WTC11 (cell line): ENCODE data around the gene SNHG17.

Experiments
- E2F1 ChIP-seq: sonication (generic); formaldehyde crosslinking; IDR thresholded peaks from 2 replicates; pipeline ENCODE4 v1.8.0; 2022; ENCODE audit warnings: mild to moderate bottlenecking, missing genetic modification reagents
- ETV6 ChIP-seq: sonication (generic); formaldehyde crosslinking; IDR thresholded peaks from 2 replicates; pipeline ENCODE4 v1.8.1; 2022; ENCODE audit warnings: mild to moderate bottlenecking, missing genetic modification reagents
- FOXJ3 ChIP-seq: sonication (generic); formaldehyde crosslinking; IDR thresholded peaks from 2 replicates; pipeline ENCODE4 v1.9.0; 2021; ENCODE audit warnings: missing genetic modification reagents, mild to moderate bottlenecking, borderline replicate concordance
- JAZF1 ChIP-seq: fragments of 250-450 bp; sonication (Bioruptor Pico); IDR thresholded peaks from 2 replicates; pipeline ENCODE4 v1.9.0; 2021; ENCODE audit warnings: moderate library complexity, mild to moderate bottlenecking, inconsistent platforms
- ZNF263 ChIP-seq: sonication (generic); formaldehyde crosslinking; IDR thresholded peaks from 2 replicates; pipeline ENCODE4 v1.8.1; 2022; ENCODE audit warnings: low read depth, mild to moderate bottlenecking, moderate library complexity, missing genetic modification reagents
- ZNF281 ChIP-seq: sonication (generic); formaldehyde crosslinking; IDR thresholded peaks from 2 replicates; pipeline ENCODE4 v1.8.0; 2023; ENCODE audit warnings: mild to moderate bottlenecking, missing genetic modification reagents
- TF ChIP-seq, protein P1 (sequence below): fragments of 200-600 bp; IDR thresholded peaks from 2 replicates; pipeline ENCODE4 v1.8.0; 2022; ENCODE audit warnings: antibody characterized with exemption

GRCh38 chr20:38429301-38429700, 5.8 kb downstream of the SNHG17 start:
- TF ChIP-seq, protein P1, sequence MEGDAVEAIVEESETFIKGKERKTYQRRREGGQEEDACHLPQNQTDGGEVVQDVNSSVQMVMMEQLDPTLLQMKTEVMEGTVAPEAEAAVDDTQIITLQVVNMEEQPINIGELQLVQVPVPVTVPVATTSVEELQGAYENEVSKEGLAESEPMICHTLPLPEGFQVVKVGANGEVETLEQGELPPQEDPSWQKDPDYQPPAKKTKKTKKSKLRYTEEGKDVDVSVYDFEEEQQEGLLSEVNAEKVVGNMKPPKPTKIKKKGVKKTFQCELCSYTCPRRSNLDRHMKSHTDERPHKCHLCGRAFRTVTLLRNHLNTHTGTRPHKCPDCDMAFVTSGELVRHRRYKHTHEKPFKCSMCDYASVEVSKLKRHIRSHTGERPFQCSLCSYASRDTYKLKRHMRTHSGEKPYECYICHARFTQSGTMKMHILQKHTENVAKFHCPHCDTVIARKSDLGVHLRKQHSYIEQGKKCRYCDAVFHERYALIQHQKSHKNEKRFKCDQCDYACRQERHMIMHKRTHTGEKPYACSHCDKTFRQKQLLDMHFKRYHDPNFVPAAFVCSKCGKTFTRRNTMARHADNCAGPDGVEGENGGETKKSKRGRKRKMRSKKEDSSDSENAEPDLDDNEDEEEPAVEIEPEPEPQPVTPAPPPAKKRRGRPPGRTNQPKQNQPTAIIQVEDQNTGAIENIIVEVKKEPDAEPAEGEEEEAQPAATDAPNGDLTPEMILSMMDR, result no peak
- TF ChIP-seq E2F1 (CRISPR knock-in tag) (no peak), JAZF1 (CRISPR knock-in tag) (no peak), ZNF263 (CRISPR knock-in tag) (no peak), FOXJ3 (no peak), ZNF281 (CRISPR knock-in tag) (no peak), ETV6 (CRISPR knock-in tag) (no peak)
